ENCODE data around the gene CASZ1.

The CASZ1 gene

GRCh38 chr1:10827377-10828333, 31.2 kb upstream of the CASZ1 start:
- FAIRE-seq (no peak), DNase-seq (ENCODE audit: extremely low spot score, insufficient read length, low read depth) (no peak)

- no peak for FAIRE-seq
- DNase-seq (ENCODE audit: extremely low spot score, insufficient read length, low read depth), result no peak
Measured at GRCh38 chr1:10825592-10825991, 29.1 kb upstream of the CASZ1 start.

- FAIRE-seq, result no peak
Measured at GRCh38 chr1:10824821-10825540, 28.5 kb upstream of the CASZ1 start.

GRCh38 chr1:10823000-10823401, 26.6 kb upstream of the CASZ1 start:
- FAIRE-seq, result no peak
- no peak for DNase-seq (ENCODE audit: extremely low spot score, insufficient read length, low read depth)

More at GRCh38 chr1:10824821-10825540, 28.5 kb upstream of the CASZ1 start:
- DNase-seq (ENCODE audit: extremely low spot score, insufficient read length, low read depth), result no peak

- no peak for FAIRE-seq
- DNase-seq (ENCODE audit: extremely low spot score, insufficient read length, low read depth), result no peak
Measured at GRCh38 chr1:10821388-10821787, 24.9 kb upstream of the CASZ1 start.

- FAIRE-seq (no peak), DNase-seq (ENCODE audit: extremely low spot score, insufficient read length, low read depth) (no peak)
Measured at GRCh38 chr1:10820422-10820821, 24.0 kb upstream of the CASZ1 start.

GRCh38 chr1:10819198-10819901, 22.9 kb upstream of the CASZ1 start:
- no peak for DNase-seq (ENCODE audit: extremely low spot score, insufficient read length, low read depth)
- no peak for FAIRE-seq

- no peak for DNase-seq (ENCODE audit: extremely low spot score, insufficient read length, low read depth)
- FAIRE-seq, result no peak
Measured at GRCh38 chr1:10818262-10819197, 22.1 kb upstream of the CASZ1 start.

- DNase-seq (ENCODE audit: extremely low spot score, insufficient read length, low read depth), result no peak
- FAIRE-seq, result no peak
Measured at GRCh38 chr1:10816743-10817369, 20.4 kb upstream of the CASZ1 start.

GRCh38 chr1:10816233-10816632, 19.8 kb upstream of the CASZ1 start:
- no peak for FAIRE-seq
- no peak for DNase-seq (ENCODE audit: extremely low spot score, insufficient read length, low read depth)

- FAIRE-seq (no peak), DNase-seq (ENCODE audit: extremely low spot score, insufficient read length, low read depth) (no peak)
Measured at GRCh38 chr1:10815858-10816195, 19.4 kb upstream of the CASZ1 start.

- FAIRE-seq (no peak), DNase-seq (ENCODE audit: extremely low spot score, insufficient read length, low read depth) (no peak)
Measured at GRCh38 chr1:10814976-10815857, 18.8 kb upstream of the CASZ1 start.

- DNase-seq (ENCODE audit: extremely low spot score, insufficient read length, low read depth) (no peak), FAIRE-seq (no peak)
Measured at GRCh38 chr1:10814312-10814711, 17.9 kb upstream of the CASZ1 start.

GRCh38 chr1:10813799-10814198, 17.4 kb upstream of the CASZ1 start:
- DNase-seq (ENCODE audit: extremely low spot score, insufficient read length, low read depth) (no peak), FAIRE-seq (no peak)

GRCh38 chr1:10812387-10812915, 16.0 kb upstream of the CASZ1 start:
- no peak for DNase-seq (ENCODE audit: extremely low spot score, insufficient read length, low read depth)
- no peak for FAIRE-seq

GRCh38 chr1:10808441-10808840, 12.0 kb upstream of the CASZ1 start:
- DNase-seq (ENCODE audit: extremely low spot score, insufficient read length, low read depth) (no peak), FAIRE-seq (no peak)

- no peak for DNase-seq (ENCODE audit: extremely low spot score, insufficient read length, low read depth)
- FAIRE-seq, result no peak
Measured at GRCh38 chr1:10806966-10807365, 10.5 kb upstream of the CASZ1 start.

All from GM18507 (cell line).